A549 (cell line): Measurements from ENCODE around the gene GNG2.

ENCODE experiments used
- BHLHE40 ChIP-seq: IDR thresholded peaks from 2 replicates; pipeline ENCODE4 v1.6.1; 2012; ENCODE audit warnings: low read depth, low read length, inconsistent platforms
- EP300 ChIP-seq, 2 experiments: fragments of >200 bp; sonication (Bioruptor Twin); formaldehyde crosslinking; IDR thresholded peaks; 2 replicates in 1 of 2; 3 replicates in 1 of 2; pipeline ENCODE4 v1.6.1; 2016 to 2017
- FOSB ChIP-seq: fragments of 250-450 bp; sonication (Bioruptor Pico); IDR thresholded peaks from 2 replicates; pipeline ENCODE4 v1.5.0; 2020; ENCODE audit warnings: mild to moderate bottlenecking, moderate library complexity
- HOXA7 ChIP-seq: fragments of 250-450 bp; sonication (Bioruptor Pico); IDR thresholded peaks from 2 replicates; pipeline ENCODE4 v1.5.0; 2020; ENCODE audit warnings: mild to moderate bottlenecking, moderate library complexity
- JUN ChIP-seq, 2 experiments: fragments of >200 bp; sonication (Bioruptor Twin); formaldehyde crosslinking; IDR thresholded peaks; 2 replicates in 1 of 2; 3 replicates in 1 of 2; pipeline ENCODE4 v1.6.1; 2016 to 2017
- PHF8 ChIP-seq: fragments of 200-600 bp; sonication (generic); IDR thresholded peaks from 2 replicates; pipeline ENCODE4 v1.6.1; 2016; ENCODE audit warnings: low read depth, mild to moderate bottlenecking, antibody characterized with exemption, moderate library complexity, borderline replicate concordance
- POLR2A ChIP-seq: IDR thresholded peaks from 2 replicates; pipeline ENCODE4 v1.6.1; 2012; ENCODE audit warnings: mild to moderate bottlenecking, low read length
- RAD21 ChIP-seq, 2 experiments: fragments of >200 bp in 1 of 2; sonication (Bioruptor Twin) in 1 of 2; formaldehyde crosslinking in 1 of 2; IDR thresholded peaks in 1 of 2; conservative IDR thresholded peaks in 1 of 2; 2 replicates in 1 of 2; 3 replicates in 1 of 2; pipeline ENCODE4 v1.6.1; 2012 to 2018; ENCODE audit warnings: inconsistent platforms in 1 of 2
- RNF2 ChIP-seq: fragments of 200-600 bp; sonication (generic); IDR thresholded peaks from 2 replicates; pipeline ENCODE4 v1.6.1; 2016; ENCODE audit warnings: low read depth, mild to moderate bottlenecking, antibody characterized with exemption, moderate library complexity, borderline replicate concordance
- SMC3 ChIP-seq: fragments of >200 bp; sonication (Bioruptor Twin); formaldehyde crosslinking; IDR thresholded peaks from 3 replicates; pipeline ENCODE4 v1.6.1; 2018; ENCODE audit warnings: inconsistent platforms
- TP53 ChIP-seq: fragments of 250-450 bp; sonication (Bioruptor Pico); IDR thresholded peaks from 2 replicates; pipeline ENCODE4 v1.5.0; 2021; ENCODE audit warnings: mild to moderate bottlenecking, moderate library complexity
- TF ChIP-seq, protein P1 (sequence below): fragments of >200 bp; sonication (Bioruptor Twin); formaldehyde crosslinking; IDR thresholded peaks from 3 replicates; pipeline ENCODE4 v1.5.1; 2016
- TF ChIP-seq, protein P2 (sequence below): fragments of 450-650 bp; IDR thresholded peaks from 2 replicates; pipeline ENCODE4 v1.6.1; 2014; ENCODE audit warnings: antibody characterized with exemption
- TF ChIP-seq, protein P3 (sequence below): fragments of 200-600 bp; sonication (generic); IDR thresholded peaks from 2 replicates; pipeline ENCODE4 v1.6.1; 2016; ENCODE audit warnings: antibody characterized with exemption, mild to moderate bottlenecking, moderate library complexity

DNA sequence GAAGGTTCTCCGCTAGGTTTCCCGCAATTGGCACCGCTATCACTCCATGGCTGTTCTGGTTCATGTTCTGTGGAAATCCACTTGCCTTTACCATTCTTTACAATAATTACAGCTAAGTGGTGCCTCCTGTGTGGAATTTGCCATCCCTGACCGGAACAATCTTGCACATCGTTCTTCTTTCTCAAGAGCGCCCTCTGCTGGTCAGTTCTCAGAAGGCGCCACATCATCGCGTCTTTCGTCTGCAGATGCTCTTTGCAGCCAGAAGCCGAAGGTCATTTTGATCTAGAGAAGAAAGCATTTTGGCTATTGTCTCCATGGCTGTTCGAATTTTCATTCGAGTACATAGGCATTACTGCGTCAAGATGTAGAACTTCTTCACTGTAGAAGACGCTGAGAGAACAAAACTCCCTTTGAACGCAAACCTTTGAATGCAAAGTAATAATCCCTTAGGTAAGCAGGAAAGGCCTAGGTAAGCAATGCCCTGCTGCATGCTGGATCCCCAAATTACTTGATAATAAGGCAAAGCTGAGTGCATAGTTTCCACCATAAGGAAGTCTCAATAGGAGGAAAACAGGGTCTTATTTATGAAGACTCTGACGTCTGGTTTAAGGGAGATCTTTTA is 118.8 kb downstream of the GNG2 start:
- TF ChIP-seq PHF8 (no peak), POLR2A (no peak), EP300 (IDR thresholded peaks at IDR 0.05) (no peak), BHLHE40 (no peak), JUN (IDR thresholded peaks at IDR 0.05) (no peak), RAD21 (conservative IDR thresholded peaks at IDR 0.05 in 1 of 2, IDR thresholded peaks at IDR 0.05 in 1 of 2) (peak; percentile 82 to 85), SMC3 (peak; percentile 79), TP53 (CRISPR knock-in tag) (no peak), FOSB (CRISPR knock-in tag) (no peak), HOXA7 (no peak), RNF2 (no peak)
- TF ChIP-seq, protein P1, sequence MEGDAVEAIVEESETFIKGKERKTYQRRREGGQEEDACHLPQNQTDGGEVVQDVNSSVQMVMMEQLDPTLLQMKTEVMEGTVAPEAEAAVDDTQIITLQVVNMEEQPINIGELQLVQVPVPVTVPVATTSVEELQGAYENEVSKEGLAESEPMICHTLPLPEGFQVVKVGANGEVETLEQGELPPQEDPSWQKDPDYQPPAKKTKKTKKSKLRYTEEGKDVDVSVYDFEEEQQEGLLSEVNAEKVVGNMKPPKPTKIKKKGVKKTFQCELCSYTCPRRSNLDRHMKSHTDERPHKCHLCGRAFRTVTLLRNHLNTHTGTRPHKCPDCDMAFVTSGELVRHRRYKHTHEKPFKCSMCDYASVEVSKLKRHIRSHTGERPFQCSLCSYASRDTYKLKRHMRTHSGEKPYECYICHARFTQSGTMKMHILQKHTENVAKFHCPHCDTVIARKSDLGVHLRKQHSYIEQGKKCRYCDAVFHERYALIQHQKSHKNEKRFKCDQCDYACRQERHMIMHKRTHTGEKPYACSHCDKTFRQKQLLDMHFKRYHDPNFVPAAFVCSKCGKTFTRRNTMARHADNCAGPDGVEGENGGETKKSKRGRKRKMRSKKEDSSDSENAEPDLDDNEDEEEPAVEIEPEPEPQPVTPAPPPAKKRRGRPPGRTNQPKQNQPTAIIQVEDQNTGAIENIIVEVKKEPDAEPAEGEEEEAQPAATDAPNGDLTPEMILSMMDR = peak; percentile 86
- TF ChIP-seq, protein P2, sequence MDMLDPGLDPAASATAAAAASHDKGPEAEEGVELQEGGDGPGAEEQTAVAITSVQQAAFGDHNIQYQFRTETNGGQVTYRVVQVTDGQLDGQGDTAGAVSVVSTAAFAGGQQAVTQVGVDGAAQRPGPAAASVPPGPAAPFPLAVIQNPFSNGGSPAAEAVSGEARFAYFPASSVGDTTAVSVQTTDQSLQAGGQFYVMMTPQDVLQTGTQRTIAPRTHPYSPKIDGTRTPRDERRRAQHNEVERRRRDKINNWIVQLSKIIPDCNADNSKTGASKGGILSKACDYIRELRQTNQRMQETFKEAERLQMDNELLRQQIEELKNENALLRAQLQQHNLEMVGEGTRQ = no peak
- TF ChIP-seq, protein P3, sequence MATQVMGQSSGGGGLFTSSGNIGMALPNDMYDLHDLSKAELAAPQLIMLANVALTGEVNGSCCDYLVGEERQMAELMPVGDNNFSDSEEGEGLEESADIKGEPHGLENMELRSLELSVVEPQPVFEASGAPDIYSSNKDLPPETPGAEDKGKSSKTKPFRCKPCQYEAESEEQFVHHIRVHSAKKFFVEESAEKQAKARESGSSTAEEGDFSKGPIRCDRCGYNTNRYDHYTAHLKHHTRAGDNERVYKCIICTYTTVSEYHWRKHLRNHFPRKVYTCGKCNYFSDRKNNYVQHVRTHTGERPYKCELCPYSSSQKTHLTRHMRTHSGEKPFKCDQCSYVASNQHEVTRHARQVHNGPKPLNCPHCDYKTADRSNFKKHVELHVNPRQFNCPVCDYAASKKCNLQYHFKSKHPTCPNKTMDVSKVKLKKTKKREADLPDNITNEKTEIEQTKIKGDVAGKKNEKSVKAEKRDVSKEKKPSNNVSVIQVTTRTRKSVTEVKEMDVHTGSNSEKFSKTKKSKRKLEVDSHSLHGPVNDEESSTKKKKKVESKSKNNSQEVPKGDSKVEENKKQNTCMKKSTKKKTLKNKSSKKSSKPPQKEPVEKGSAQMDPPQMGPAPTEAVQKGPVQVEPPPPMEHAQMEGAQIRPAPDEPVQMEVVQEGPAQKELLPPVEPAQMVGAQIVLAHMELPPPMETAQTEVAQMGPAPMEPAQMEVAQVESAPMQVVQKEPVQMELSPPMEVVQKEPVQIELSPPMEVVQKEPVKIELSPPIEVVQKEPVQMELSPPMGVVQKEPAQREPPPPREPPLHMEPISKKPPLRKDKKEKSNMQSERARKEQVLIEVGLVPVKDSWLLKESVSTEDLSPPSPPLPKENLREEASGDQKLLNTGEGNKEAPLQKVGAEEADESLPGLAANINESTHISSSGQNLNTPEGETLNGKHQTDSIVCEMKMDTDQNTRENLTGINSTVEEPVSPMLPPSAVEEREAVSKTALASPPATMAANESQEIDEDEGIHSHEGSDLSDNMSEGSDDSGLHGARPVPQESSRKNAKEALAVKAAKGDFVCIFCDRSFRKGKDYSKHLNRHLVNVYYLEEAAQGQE = no peak
